ENCODE data around the gene AKAP13.

Gene AKAP13

DNA sequence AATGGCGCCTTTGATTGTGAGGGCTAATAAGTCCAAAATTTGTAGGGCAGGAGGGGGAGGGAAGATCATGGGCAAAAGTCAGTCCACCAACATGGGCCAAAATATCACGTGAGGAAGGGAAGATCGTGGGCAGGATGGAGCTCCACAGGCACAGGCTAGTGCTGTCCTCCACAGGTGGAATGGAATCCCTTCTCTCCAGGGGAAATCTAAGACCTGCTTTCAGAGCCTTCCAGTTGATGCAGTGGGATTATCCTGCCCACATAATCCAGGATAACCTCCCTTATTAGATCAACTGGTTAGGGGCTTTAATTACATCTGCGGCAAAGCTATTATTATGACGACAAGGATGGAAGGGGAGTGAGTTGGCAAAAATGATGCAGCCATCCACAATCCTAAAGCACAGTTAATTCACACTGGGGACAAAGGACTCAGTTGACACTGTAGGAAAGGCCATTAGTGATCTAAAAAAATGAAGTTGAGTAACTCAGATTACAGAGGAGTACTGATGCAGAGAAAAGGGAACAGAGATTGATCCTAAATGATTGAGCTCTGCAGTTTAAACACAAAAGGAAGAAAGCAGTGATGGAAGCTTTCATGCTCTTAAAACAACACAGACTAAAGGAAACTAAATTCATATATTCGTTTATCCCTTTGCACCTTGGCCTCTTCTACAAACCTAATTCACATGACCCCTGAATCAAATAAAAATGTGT is 159.8 kb downstream of the AKAP13 start:
- DNase-seq (ENCODE audit: low spot score): no peak

DNA sequence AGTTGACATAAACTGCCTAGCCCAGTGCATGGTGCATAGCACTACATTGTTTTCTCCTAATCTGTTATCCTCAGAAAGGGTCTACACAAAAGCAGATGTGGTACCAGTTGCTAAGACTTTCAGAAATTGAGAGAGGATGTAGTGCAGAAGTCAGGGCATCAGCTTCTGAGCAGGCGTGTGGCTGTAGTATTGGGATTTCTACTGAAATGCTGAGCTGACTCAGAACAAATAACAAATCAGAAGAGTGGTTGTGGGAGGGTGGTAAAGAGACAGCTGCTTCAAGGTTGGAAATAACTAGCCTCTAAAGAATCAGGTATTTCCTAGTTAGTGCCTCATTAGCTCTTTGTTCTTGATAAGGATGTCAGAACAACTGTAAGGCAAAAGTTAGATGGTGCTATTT is 161.3 kb downstream of the AKAP13 start:
- no peak for DNase-seq (ENCODE audit: low spot score)

DNA sequence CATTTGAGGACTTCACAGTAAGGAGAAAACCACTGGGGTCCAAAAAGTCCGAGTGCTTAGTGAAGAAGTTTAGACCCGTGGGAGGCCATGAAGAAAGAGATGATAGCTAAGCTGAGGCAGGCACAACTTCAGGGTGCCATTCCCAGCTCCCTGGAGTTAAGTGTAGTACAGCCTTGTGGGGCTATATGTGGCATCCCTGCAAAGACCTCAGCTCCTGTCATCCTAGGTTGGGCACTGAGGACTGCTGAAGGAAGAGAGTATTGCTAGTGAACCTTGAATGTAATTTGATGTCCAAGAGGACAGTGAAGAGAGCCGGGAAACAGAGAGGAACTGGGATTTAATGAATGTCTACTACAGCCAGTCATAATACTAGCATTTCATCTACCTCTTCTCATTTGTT is 162.1 kb downstream of the AKAP13 start:
- DNase-seq (ENCODE audit: low spot score): no peak

DNA sequence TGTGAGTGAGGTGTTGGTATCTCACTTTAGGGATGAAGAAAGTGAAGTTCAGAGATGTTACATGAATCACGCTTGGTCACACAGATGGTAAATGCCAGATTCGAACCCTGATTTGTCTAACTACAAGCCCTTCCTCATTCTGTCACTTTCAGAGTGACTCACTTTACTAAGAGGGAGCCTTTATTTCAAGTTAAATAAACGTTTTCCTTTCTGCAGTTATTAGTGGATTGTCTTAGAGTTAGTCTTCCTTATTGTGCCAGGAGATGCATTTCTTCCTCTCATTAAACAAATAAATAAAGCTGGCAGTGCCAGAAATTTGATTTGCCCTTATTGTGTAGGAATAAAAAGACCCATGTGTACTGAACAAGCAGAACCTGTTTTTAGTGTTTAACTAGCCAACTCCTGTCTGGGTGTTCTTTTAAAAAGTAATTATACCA is 162.5 kb downstream of the AKAP13 start:
- DNase-seq (ENCODE audit: low spot score): no peak

DNA sequence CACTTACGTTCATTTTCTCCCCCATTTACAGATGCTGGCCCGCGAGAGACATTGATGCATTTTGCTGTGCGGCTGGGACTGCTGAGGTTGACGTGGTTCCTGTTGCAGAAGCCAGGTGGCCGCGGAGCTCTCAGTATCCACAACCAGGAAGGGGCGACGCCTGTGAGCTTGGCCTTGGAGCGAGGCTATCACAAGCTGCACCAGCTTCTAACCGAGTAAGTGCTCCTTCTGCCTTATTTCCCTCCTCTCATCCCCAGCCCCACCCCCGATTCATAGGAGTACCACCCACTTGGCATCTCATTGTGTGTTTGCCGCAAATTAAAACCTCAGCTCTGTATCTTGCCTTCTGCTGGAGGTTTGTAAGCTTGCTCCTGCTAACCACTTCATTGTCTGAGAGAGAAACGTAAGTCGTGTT is 163.3 kb downstream of the AKAP13 start:
- peak; percentile 14 for DNase-seq (ENCODE audit: low spot score)

DNA sequence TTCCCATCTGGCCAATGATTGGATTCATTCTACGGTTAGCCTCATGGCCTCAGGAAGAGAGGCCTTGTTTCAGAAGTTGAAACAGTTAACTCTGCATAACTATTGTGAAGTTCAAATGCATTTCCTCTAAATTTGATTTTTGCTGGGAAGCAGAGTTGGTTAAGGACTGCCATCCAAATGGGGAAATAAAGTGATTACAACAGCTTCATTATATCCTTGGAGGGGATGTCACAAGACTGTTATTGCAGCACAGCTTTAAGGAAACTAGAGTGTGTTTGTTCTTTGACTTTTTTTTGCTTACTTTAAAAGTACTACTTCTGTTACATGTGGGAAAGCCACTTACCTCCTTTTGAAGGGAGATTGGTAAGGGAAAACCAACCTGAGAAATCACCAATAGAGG is 164.8 kb downstream of the AKAP13 start:
- peak; percentile 59 for DNase-seq (ENCODE audit: low spot score)

DNA sequence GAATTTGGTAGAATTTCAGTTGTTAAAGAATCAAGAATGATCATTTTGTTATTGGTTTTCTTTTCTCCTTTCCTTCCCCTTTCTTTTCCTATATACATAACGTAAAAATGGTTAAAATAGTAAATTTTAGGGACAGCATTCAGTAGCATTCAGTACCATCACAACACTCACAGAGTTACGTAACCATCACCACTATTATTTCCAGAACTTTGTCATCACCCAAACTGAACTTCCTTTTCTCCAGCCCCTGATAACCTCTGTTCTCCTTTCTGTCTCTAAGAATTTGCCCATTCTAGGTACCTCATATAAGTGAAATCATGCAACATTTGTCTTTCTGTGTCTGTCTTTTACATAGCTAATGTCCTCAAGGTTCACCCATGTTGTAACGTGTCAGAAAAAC is 165.3 kb downstream of the AKAP13 start:
- DNase-seq (ENCODE audit: low spot score): no peak

DNA sequence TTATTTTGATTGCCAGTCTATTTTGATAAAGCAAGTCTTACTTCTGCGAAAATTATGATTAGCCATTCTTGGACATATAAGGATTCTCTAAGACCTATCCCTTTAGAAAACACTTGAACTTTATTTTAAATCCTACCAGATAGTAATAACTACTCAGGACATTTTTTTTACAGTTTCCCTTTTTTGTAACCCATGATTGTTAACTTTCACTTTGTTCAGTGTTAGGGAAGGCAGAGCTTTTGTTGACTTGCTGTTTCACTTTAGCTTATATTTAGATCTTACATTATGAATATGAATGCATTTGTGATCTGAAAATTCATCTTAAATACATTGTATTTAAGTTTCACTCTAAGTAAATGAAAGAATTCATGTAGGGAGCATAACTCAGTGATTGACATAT is 167.0 kb downstream of the AKAP13 start:
- DNase-seq (ENCODE audit: low spot score): no peak

DNA sequence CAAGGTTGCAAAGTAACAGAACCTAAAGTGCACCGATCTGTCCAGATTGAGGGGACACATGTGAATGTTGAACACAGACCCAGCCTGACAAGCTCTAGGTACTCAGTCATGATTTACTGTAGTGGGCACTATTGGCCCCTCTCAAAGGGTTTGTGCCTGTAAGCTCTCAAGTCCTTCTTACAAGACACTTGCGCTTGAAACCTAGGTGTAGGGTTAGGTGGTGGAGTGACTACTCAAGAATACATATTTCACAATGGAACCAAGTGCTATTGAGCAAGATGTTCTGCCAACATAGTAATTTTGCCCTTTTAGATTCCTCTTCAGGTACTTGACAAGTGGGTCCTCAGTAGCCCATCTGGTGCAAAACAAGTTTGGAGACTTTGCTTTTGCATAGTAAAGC is 169.9 kb downstream of the AKAP13 start:
- no peak for DNase-seq (ENCODE audit: low spot score)

DNA sequence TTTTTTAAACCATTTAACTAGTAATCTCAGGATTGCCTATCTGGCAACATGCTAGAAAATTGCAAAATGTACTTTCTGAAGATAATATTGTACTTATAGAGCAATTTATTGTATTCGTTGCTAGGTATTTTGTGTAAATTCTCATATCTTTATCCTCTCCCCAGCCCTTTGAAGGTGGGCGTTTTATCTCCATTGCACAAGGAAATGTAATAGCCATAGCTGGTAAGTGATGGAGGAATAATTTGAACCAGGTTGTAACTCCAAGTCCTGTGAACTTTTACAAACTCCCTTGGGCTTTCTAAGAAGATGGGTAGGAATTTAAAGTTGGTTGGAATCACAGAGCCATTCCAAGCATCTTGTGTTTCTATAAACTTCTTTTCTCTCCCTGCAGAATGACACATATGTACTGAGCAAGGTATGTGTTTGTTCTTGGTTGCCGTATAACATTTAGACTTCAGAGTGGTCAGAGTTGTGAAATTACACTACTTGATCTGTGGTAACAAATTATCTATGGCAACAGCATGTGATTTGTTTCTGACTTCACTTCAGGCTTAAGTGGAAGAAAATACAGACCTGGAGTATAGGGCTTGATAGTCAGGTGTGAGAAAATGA is 170.9 kb downstream of the AKAP13 start:
- DNase-seq (ENCODE audit: low spot score): no peak

DNA sequence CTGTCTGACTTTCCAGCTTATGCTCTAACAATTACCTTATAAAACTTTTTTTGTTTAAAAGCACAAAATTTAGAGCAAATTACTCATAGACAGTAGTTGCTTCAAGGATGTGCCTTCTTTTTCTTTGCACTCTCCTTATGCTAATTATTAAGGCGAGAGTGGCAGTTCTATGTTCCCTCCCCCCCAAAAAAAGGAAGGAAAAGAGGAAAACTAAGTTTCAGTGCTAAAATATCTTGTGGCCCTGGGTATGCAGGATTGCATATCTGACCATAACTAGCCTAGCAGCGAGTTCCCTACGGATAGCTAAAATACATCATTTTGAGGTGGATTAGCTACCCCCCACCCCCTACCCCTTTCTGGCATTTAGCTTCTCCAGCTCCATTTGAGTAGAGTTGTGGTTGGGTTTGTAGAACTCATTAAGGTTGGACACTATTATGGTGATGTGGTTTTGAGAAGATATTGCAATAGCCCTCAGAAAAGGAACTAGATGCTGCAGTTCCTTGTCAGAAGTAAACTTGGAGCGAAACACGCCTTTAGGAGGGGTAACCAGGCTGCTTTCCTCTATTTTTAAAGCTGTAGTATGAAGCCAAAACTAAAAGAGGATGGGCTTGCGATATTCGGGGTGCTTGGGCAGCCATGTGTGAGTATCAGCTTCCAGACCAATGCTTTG is 174.6 kb downstream of the AKAP13 start:
- no peak for DNase-seq (ENCODE audit: low spot score)

DNA sequence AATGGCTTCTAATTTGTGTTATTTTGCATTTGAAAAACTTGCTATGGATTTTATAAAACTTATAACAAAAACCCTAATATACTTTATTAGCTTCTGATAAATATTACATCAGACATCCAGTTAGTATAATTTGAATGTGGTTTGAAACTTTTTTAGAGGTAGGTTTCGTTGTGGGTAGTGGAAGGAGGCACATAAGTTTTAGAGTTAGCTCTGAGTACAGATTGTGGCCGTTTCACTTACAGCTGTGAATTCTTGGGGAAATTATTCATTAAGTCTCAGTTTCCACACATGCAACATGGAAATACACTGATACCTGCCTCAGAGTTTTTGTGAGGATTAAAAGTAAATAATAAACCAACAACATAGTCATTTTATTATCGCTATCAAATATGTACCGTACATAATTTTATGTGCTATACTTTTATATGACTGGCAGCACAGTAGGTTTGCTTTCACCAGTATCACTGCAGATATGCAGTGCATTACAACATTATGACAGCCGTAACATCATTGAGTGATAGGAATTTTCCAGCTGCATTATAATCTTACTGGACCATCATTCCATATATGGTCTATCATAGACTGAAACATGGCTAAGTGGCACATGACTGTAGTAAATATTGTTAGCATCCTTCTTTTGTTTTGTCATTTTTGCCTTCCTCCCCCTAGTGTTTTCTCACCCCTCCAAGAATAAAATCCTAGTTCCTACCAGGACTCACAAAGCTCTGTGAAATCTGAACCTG is 175.6 kb downstream of the AKAP13 start:
- no peak for DNase-seq (ENCODE audit: low spot score)

DNA sequence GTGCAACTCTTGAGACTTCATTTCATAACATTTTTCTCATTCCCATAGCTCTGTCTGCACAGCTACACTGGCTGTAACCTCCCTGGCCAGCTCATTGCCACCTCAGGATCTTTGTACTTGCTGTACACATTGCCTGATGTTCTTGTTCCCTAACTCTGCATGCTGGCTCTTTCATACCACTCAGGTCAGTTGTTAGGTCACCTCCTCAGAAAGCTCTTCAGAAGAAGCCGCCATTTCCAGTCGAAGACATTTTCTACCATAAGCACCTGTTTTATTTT is 176.2 kb downstream of the AKAP13 start:
- DNase-seq (ENCODE audit: low spot score): no peak

DNA sequence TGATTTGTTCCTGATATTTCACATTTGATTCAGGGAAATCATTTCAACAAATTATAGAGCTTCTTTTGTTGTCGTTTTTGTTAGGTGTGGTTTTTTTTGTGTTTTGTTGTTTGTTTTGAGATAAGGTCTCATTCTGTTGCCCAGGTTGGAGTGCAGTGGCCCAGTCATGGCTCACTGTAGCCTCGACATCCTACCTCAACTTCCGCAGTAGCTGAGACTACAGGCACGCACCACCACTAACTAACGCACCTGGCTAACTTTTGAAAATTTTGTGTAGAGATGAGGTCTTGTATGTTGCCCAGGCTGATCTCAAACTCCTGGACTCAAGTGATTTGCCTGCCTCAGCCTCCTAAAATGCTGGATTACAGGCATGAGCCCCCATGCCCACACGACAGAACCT is 177.0 kb downstream of the AKAP13 start:
- DNase-seq (ENCODE audit: low spot score): no peak

DNA sequence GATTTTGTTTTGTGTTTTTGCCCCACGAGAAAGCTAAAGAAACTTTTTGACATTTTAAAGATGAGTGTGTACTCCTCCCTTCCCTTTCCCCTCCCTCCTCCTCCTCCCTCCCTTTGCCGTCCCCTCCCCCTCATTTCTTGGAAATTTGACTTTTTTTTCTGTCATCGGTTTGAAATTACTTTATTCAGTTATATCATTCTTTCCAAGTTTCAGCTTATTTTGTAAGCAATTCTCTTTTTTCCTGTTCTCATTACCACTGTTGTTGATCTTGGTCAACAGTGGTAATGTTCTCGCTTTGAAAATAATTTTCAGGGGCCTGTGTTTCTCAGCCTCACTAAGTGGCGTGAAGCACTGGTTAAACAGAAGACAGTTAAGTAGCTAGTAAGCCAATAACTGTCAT is 178.4 kb downstream of the AKAP13 start:
- DNase-seq (ENCODE audit: low spot score): no peak

DNA sequence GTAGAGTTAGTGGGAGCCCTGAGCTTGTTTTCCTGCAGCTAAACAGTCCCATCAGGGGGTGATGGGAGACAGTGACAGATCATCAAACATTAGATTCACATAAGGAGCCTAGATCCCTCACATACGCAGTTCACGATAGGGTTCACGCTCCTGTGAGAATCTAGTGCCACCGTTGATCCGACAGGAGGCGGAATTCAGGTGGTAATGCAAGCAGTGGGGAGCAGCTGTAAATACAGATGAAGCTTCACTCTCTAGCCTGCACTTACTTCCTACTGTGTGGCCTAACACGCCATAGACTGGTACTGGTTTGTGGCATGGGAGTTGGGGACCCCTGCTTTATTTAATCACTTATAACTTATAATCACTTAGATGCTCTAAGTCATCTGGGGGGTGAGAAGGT is 179.1 kb downstream of the AKAP13 start:
- no peak for DNase-seq (ENCODE audit: low spot score)

DNA sequence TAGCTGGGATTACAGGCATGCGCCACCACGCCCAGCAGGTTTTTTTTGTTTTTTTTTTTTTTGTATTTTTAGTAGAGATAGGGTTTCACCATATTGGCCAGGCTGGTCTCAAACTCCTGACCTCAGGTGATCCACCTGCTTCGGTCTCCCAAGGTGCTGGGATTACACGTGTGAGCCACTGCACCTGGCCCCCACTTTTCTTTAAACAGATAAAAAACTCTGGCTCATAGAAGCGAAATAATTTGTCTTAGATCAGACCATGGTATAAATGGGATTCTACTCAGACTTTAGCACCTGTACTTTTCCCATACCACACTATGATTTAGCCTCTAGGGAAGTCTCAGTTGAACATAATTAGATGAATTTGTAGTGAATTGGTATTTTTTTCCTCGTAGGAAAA is 182.4 kb downstream of the AKAP13 start:
- DNase-seq (ENCODE audit: low spot score): no peak

DNA sequence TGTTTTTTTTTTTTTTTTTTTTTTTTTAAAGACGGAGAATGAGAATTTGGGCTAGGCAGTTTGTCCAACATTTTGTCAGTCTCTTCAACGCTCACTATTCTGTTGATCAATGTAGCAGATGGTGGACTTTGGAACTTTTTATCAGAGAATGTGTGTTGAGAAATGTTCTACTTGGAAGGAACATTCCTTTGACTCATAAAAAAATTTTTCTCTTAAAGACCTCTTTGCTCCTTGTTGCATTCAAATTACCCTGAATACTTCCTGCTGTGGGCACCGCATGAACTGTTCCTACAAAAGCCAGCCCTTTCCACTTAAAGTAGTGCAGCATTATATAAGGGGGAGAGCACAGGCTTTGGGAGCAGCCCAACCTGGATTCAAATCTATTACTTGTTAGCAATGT is 182.9 kb downstream of the AKAP13 start:
- no peak for DNase-seq (ENCODE audit: low spot score)

DNA sequence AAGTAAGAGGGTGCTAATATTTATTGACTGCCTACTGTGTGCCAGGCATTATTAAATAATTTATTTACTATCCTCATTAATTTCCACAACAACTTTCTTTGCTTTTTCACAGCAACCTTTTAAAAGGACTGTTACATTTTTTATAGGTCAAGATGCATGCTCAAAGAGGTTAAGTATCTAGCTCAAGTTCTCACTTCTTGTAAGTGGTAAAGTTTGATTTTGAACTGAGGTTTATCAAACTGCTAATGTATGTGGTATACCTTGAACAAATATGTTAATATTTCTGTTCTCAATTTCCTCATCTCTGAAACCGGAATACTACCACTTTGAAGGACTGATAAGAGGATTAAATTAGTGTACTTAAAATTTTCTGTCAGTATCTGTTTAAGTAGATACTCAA is 183.3 kb downstream of the AKAP13 start:
- DNase-seq (ENCODE audit: low spot score): no peak

DNA sequence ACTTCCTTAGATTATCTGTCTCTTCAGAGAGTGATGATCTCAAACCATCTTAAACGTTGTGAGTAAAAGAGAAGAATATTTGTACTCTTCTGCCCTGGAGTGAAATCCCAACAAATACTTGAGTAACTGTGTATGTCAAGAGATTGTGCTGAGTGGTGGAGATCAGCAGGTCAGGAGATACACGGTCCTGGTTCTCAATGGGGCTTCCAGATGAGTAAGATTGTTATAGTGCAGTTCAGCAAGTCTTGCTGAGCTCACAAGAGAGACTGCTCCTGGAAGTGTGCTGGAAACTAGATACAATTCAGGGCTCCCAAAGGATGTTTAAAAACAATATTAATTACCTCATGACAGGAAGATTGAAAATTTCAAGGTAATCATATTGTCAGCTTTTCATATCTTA is 184.3 kb downstream of the AKAP13 start:
- DNase-seq (ENCODE audit: low spot score): no peak

DNA sequence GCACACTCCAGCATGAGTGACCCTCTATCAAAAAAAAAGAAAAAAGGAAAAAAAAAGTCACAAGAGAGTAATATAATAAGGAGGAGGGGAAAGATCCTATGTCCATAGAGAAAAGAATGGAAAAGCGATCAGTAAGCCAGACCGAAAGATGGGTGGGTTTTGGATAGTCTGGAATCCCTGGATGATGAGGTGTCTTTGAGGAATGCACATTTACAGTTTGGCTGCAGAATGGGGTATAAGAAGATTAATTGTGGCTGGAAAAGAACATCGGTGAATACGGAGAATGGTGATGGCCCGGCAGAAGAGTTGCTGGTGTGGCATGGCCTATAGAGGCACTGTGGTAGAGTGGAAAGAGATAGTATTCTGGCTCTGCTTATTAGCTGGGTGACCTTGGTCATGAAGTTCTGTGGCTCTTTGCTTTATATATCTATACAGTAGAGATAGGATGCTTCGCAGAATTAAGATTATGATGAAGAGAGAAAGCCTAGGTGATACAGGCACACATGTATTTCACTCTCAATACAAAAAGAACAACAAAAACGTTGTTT is 187.9 kb downstream of the AKAP13 start:
- no peak for DNase-seq (ENCODE audit: low spot score)

DNA sequence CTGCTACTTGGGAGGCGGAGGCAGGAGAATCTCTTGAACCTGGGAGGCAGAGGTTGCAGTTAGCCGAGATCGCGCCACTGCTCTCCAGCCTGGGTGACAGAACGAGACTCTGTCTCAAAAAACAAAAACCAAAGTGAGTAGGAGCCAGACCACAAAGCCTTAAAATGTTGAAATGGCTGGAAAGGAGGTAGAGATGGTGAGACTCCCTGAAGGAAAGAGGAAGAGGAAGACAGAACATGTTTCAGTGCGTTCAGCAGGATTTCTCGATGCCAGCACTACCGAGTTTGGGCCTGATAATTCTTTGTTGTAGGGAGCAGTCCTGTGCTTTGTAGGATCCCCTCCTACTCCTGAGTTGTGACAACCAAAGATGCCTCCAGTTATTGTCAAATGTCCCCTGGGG is 189.9 kb downstream of the AKAP13 start:
- DNase-seq (ENCODE audit: low spot score): no peak

DNA sequence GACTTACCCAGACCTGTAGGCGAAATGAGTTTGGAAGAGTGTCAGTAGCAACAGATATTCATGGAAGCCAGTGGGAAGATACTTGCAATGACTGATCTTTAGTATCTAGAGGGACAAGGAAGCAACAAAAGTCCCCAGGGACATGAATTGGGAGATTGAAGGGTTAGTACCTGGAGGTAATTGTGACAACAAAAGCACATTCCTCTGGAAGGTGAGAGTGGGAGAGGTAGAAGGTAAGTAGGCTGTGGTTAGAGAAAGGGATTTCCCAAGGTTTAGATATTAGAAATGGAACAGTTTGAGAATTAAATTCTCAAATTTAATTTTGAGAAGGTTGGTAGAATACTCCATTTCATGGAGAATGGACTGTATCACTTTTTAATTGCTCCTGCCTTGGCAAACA is 191.4 kb downstream of the AKAP13 start:
- no peak for DNase-seq (ENCODE audit: low spot score)
